Spinal cord (tissue), 10 donors: ENCODE results near the gene NLGN1. TPM values are rescaled to one million over a fixed set of nuclear protein-coding genes. Genes with fewer than 3 reads are reported as not detected.
A peak's percentile ranks its signal among the peaks of the same experiment; 100 is the strongest.

Source experiments
- DNase-seq, 6 donors: peaks; one replicate each; pipeline versions ENCODE4 v3.0.0 to v3.0.0-alpha.2; 2013 to 2015; ENCODE audit warnings: low spot score in 6 of 6, low read depth in 4 of 6
- H3K27ac ChIP-seq: one replicate; pipeline ENCODE4 v1.5.1; 2013; ENCODE audit warnings: low read depth, low read length, control low read depth
- H3K27me3 ChIP-seq: one replicate; pipeline ENCODE4 v1.6.1; 2013; ENCODE audit warnings: low read length; ENCODE audit not compliant: control insufficient read depth, insufficient read depth
- H3K36me3 ChIP-seq: one replicate; pipeline ENCODE4 v1.6.1; 2013; ENCODE audit warnings: low read length; ENCODE audit not compliant: control insufficient read depth, insufficient read depth
- H3K4me1 ChIP-seq: one replicate; pipeline ENCODE4 v1.6.1; 2013; ENCODE audit warnings: low read length; ENCODE audit not compliant: control insufficient read depth, insufficient read depth
- H3K4me3 ChIP-seq: one replicate; pipeline ENCODE4 v1.5.1; 2013; ENCODE audit warnings: low read depth, low read length, control low read depth
- H3K9me3 ChIP-seq: one replicate; pipeline ENCODE4 v1.6.1; 2013; ENCODE audit warnings: low read length; ENCODE audit not compliant: control insufficient read depth, insufficient read depth
- WGBS: methylation state at CpG from one replicate; pipeline ENCODE4 v1.1.5; 2013; ENCODE audit warnings: missing lambda C conversion rate; ENCODE audit not compliant: insufficient coverage; 5-methylcytosine and 5-hydroxymethylcytosine counted together
- polyA plus RNA-seq, 2 donors: library from polyadenylated mRNA; unstranded; fragments of 120-200 nt; gene quantifications; one replicate each; pipeline ENCODE4 v1.2.1, GENCODE V29; 2013; ENCODE audit not compliant: insufficient read length in 2 of 2
- total RNA-seq, 2 donors: library from RNA; depleted of rRNA in 1 of 2; stranded (reverse); fragments of 120-200 nt in 1 of 2; fragments of >200 nt in 1 of 2; gene quantifications; one replicate each; pipeline versions ENCODE4 v1.2.3 to v1.2.4, GENCODE V29; 2013 to 2014
- donor health status: healthy.

NLGN1 gene
- total and polyA plus RNA-seq, 4 donors: 18.9 to 81.2 (median 40.0) TPM

DNA sequence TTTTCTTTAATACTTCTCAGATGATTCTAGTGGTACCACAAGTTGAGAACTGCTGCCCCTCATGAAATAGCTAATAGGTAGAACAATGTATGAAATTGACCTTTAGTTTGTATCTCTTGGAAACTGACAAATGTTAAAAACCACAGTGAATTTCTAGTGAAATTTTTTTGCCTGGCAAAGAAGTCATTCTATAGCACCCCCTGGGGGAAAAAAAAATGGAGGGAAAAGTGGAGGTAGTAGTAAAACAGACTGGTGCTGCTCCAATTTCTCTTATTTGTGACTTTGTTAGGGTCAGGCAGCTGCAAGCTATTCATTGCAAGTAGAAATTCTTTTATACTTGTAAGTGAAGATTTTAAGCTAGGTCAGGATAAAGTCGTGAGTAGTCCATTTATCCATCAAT, 605.0 kb downstream of the NLGN1 start:
- Histone ChIP-seq H3K4me1 (no peaks in the 10 kb centered on the region), H3K27me3 (no peaks in the 10 kb centered on the region), H3K9me3 (no peaks in the 10 kb centered on the region), H3K36me3 (no peaks in the 10 kb centered on the region), H3K4me3 (no peak overlapping the region), H3K27ac (no peak overlapping the region)
- no peak for DNase-seq
- WGBS: 40% methylated on average over 1 of the region's 1 CpG

DNA sequence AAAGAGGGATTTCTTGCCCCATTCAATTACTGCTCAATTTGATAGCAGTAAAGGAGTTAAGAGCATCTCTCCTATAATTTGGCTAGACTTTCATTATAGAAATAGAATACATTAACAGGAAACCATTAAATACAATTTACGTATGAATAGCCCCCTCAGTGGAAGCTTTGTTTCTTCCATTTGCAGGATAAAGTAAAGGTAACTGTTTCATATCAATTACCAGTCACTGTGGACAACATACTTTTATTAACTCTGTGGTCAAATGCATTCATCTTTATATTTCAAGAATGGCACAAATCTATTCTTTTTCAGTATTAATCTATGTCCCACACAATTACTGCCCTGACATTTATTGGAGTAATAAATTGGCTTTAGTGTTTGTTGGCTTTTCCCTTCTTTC, 613.4 kb downstream of the NLGN1 start:
- no peak overlapping the region for H3K27ac ChIP-seq
- H3K36me3 ChIP-seq: no peaks in the 10 kb centered on the region
- no peak overlapping the region for H3K4me3 ChIP-seq
- DNase-seq: no peak
- H3K4me1 ChIP-seq: no peaks in the 10 kb centered on the region
- no peaks in the 10 kb centered on the region for H3K9me3 ChIP-seq
- no CpG with 5 or more reads among the region's 1 CpG for WGBS
- H3K27me3 ChIP-seq: no peaks in the 10 kb centered on the region

DNA sequence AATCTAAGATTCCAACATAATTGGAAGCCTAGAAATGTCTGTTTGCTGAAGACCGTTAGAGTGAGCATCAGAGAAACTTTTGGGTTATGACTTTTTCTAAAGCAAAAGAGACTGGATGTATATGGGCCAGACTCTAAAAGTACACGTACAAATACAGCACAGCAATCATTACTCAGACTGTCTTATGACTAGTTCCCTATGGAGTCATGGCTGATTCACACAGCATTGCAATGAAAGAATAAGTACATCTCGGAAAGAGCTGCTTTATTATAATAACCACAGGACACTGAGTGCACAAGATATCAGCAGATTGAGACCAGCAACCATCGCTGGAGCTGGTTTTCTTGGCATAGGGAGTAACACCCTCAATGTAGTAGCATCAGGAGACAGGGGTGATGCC, 618.6 kb downstream of the NLGN1 start:
- no peaks in the 10 kb centered on the region for H3K9me3 ChIP-seq
- H3K27me3 ChIP-seq: no peaks in the 10 kb centered on the region
- no peaks in the 10 kb centered on the region for H3K4me1 ChIP-seq
- H3K4me3 ChIP-seq: no peak overlapping the region
- H3K27ac ChIP-seq: no peak overlapping the region
- DNase-seq: peak in 1 of 6 donors; percentile 33
- H3K36me3 ChIP-seq: no peaks in the 10 kb centered on the region
- no CpG with 5 or more reads among the region's 4 CpGs for WGBS

DNA sequence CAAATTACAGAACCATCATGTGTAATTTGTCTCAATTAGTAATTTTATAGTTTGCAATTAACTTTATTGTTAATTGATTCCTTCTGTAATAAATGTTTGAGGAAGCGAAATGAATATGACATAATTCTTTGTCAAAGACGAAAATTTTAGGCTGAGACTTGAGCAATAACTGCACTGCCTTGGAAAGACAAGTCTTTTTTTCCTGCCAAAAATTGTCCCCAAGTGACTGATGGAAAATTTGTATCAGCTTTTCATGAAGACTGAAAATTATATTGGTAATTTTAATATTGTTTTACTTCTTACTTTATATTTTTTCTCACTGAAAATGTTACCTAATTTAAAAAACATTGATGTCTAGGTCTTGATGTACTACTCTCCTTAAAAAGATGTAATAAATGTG, 622.6 kb downstream of the NLGN1 start:
- no peak overlapping the region for H3K27ac ChIP-seq
- no peaks in the 10 kb centered on the region for H3K9me3 ChIP-seq
- H3K4me3 ChIP-seq: no peak overlapping the region
- no peaks in the 10 kb centered on the region for H3K27me3 ChIP-seq
- WGBS: 100% methylated on average over 2 of the region's 2 CpGs
- DNase-seq: no peak
- H3K4me1 ChIP-seq: no peaks in the 10 kb centered on the region
- H3K36me3 ChIP-seq: no peaks in the 10 kb centered on the region

DNA sequence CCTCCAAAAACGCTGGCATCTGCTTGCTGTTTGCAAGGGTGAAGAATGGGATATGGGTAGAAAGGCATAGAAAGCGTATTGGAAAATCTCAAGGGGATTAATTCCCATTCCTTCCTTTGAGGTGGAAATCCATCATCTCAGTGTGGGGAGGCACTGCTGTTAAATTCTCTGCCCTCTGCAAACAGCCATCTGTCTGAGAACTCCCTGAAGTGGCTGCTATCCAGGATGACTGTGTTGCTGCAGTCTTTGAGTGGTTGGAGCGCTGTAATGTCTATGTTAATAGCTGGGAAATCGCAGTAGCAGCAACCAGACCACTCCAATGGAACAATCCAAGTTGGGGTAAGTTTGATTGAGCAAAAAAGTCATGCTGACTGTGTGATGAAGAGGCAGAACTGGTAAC, 625.9 kb downstream of the NLGN1 start:
- Histone ChIP-seq H3K27me3 (no peaks in the 10 kb centered on the region), H3K36me3 (no peaks in the 10 kb centered on the region), H3K4me1 (no peaks in the 10 kb centered on the region), H3K4me3 (no peak overlapping the region), H3K9me3 (no peaks in the 10 kb centered on the region), H3K27ac (no peak overlapping the region)
- peak in 2 of 6 donors; percentile 79 to 84 for DNase-seq
- WGBS: no CpG with 5 or more reads among the region's 4 CpGs

DNA sequence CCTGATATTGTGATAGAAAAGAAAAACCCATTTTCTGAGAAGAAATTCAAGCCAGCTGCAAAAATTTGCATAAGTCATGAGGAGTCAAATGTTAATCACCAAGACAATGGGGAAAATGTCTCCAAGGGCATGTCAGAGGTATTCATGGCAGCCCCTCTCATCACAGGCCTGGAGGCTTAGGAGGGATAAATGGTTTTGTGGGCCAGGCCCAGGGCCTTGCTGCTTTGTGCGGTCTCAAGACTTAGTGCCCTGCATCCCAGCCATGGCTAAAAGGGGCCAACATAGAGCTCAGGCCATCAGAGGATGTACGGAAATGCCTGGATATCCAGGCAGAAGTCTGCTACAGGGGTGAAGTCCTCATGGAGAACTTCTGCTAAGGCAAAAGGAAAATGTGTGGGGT, 631.1 kb downstream of the NLGN1 start:
- WGBS: 95% methylated on average over 2 of the region's 2 CpGs
- no peak overlapping the region for H3K27ac ChIP-seq

DNA sequence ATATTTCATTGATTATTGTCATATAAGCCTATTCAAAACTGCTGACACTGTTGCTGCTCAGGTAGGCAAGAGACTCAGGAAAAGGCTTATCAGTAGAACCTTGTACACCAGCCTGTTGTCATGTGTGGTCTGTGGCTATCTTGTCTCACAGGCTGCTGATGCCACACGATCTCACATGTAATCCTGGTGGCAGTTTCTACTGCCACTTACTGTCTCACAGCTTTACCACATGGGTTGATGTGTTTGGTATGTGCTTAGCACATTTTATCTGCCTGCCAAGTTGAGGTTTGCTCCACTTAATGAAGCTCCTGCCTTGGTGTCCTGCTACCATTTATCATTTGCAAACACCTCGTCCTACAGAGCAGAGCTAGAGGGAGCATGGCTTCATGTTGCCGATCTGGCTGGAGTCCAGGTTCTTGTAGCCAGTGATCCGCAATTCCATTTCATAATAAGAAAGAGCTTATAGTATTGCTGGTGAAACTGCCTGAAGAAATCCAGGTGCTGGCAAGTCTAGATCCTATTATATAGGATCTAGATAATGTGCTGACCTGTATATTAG, 637.9 kb downstream of the NLGN1 start:
- H3K4me1 ChIP-seq: no peaks in the 10 kb centered on the region
- WGBS: no CpG with 5 or more reads among the region's 4 CpGs
- H3K27ac ChIP-seq: no peak overlapping the region
- H3K36me3 ChIP-seq: no peaks in the 10 kb centered on the region
- no peaks in the 10 kb centered on the region for H3K9me3 ChIP-seq
- no peak overlapping the region for H3K4me3 ChIP-seq
- peak in 1 of 6 donors; percentile 56 for DNase-seq
- no peaks in the 10 kb centered on the region for H3K27me3 ChIP-seq

More for the DNA sequence above, 631.1 kb downstream of the NLGN1 start:
- no peak for DNase-seq
- H3K4me3 ChIP-seq: no peak overlapping the region
- H3K27me3 ChIP-seq: no peaks in the 10 kb centered on the region
- H3K36me3 ChIP-seq: no peaks in the 10 kb centered on the region
- peaks cover 7% of the 10 kb centered on the region for H3K9me3 ChIP-seq
- no peaks in the 10 kb centered on the region for H3K4me1 ChIP-seq

DNA sequence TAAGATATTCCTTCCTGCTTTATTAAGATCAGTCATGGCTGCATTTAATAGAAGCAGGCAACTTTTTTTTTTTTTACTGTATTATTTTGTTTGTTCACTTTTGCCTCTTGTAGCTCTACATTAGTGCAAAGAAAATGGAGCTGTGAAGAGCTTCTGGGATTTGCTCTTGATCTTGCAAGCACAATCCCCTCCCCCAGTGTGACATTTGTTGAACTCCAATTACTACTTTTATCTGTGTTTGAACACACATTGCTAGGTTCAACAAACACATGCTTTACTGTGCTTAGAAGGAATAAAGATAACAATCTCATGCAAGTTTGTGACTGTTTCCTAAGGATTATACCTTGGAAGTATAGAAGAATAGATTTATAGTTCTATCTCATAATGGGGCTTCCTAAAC, 648.8 kb downstream of the NLGN1 start:
- Histone ChIP-seq H3K36me3 (no peaks in the 10 kb centered on the region), H3K4me3 (no peak overlapping the region), H3K27me3 (no peaks in the 10 kb centered on the region), H3K4me1 (no peaks in the 10 kb centered on the region), H3K27ac (no peak overlapping the region), H3K9me3 (no peaks in the 10 kb centered on the region)
- no peak for DNase-seq

DNA sequence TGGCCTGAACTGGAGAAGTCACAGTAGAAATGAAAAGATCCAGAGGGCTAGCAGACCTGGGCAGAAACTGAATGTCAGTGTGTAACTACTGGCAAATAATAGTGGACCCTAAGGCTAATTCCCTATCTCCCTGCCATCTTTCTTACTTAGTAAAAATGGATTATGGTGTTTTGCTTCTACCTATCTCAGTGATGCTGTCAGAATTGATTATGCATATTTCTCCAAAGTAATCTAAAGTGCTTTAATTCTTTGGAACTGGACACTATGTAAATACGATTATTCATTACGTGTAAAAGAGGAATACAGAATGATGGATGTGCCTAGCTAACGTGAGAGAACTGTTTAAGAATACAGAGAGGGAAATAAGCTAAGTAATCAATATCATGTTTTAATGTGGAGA, 651.9 kb downstream of the NLGN1 start:
- 80% methylated on average over 3 of the region's 3 CpGs for WGBS
- H3K36me3 ChIP-seq: no peaks in the 10 kb centered on the region
- H3K27ac ChIP-seq: no peak overlapping the region
- no peak for DNase-seq
- H3K4me3 ChIP-seq: no peak overlapping the region
- H3K27me3 ChIP-seq: no peaks in the 10 kb centered on the region
- no peaks in the 10 kb centered on the region for H3K9me3 ChIP-seq
- no peaks in the 10 kb centered on the region for H3K4me1 ChIP-seq

DNA sequence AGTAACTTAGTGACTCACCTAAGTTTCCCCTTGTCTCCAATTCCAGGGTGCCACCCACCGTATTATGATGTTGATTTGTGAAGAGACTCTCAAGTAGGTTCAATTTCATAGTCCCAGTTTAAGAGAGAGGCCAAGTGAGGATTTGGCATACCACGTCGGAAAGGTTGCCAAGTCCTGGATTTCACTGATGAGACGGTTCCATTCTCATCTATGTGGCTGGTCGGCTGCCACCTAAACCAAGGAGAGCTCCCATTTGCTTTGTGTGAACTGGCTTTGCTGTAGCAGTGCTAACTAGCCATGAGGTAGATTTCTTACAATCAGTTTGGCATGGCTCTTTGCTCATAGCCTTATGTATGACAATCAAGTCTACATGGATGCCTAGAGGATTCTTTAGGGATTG, 653.6 kb downstream of the NLGN1 start:
- Histone ChIP-seq H3K27ac (no peak overlapping the region), H3K9me3 (no peaks in the 10 kb centered on the region), H3K4me3 (no peak overlapping the region), H3K27me3 (no peaks in the 10 kb centered on the region), H3K4me1 (no peaks in the 10 kb centered on the region), H3K36me3 (no peaks in the 10 kb centered on the region)
- WGBS: 69% methylated on average over 4 of the region's 5 CpGs
- peak in 1 of 6 donors; percentile 20 for DNase-seq
